ENCODE results near the gene ABCB1.

- TF ChIP-seq, protein P1, sequence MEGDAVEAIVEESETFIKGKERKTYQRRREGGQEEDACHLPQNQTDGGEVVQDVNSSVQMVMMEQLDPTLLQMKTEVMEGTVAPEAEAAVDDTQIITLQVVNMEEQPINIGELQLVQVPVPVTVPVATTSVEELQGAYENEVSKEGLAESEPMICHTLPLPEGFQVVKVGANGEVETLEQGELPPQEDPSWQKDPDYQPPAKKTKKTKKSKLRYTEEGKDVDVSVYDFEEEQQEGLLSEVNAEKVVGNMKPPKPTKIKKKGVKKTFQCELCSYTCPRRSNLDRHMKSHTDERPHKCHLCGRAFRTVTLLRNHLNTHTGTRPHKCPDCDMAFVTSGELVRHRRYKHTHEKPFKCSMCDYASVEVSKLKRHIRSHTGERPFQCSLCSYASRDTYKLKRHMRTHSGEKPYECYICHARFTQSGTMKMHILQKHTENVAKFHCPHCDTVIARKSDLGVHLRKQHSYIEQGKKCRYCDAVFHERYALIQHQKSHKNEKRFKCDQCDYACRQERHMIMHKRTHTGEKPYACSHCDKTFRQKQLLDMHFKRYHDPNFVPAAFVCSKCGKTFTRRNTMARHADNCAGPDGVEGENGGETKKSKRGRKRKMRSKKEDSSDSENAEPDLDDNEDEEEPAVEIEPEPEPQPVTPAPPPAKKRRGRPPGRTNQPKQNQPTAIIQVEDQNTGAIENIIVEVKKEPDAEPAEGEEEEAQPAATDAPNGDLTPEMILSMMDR (IDR thresholded peaks at IDR 0.05; ENCODE audit: low read depth, low read length), result no peak
- TF ChIP-seq EZH2phosphoT487 (IDR thresholded peaks at IDR 0.05; ENCODE audit: low read depth), result no peak
Observed at GRCh38 chr7:87463982-87464381, 136.7 kb downstream of the ABCB1 start.
